Panc1 (cell line): ENCODE measurements around the gene TARS2. TPM values are rescaled to one million over a fixed set of nuclear protein-coding genes. Genes with fewer than 3 reads are reported as not detected.

Experiments
- ATAC-seq: fragments of 200-7000 bp; cut with Tn5 transposase; 2 replicates; pipeline ENCODE4 v1.9.1; 2020; ENCODE audit warnings: mild to moderate bottlenecking, moderate library complexity
- BruUV-seq: library from RNA; stranded (reverse); fragments of 400-500 nt; replicated peaks from 2 replicates; lab custom pipeline; 2021; lab: Mats Ljungman, UMichigan
- CTCF ChIA-PET: fragments of 300-600 bp; sonication (Branson Sonifier 250); formaldehyde crosslinking; loops from one replicate; lab custom pipeline; 2022; ENCODE audit warnings: antibody characterized with exemption; lab: Charles Lee
- POLR2A ChIA-PET: fragments of 300-600 bp; sonication (Branson Sonifier 250); formaldehyde crosslinking; loops from one replicate; lab custom pipeline; 2022; ENCODE audit warnings: antibody characterized with exemption; lab: Charles Lee
- DNase-seq: peaks from one replicate; pipeline ENCODE4 v3.0.0-alpha.2; 2010; ENCODE audit warnings: low read depth, low spot score
- H3K27ac ChIP-seq: 2 replicates; pipeline ENCODE4 v1.5.1; 2011; ENCODE audit warnings: mild to moderate bottlenecking, low read length, inconsistent platforms
- H3K27me3 ChIP-seq: fragments of 200-500 bp; sonication (Bioruptor generic); 2 replicates; pipeline ENCODE4 v1.6.0; 2014; ENCODE audit warnings: low read length, inconsistent platforms; ENCODE audit not compliant: control insufficient read depth, insufficient read depth
- H3K36me3 ChIP-seq: fragments of 200-500 bp; sonication (Bioruptor generic); 2 replicates; pipeline ENCODE4 v1.5.1; 2014; ENCODE audit warnings: inconsistent platforms, mild to moderate bottlenecking, low read length, moderate library complexity; ENCODE audit not compliant: control insufficient read depth, insufficient read depth
- H3K4me1 ChIP-seq: 2 replicates; pipeline ENCODE4 v1.5.1; 2011; ENCODE audit warnings: inconsistent platforms, mild to moderate bottlenecking, low read length, moderate library complexity; ENCODE audit not compliant: control insufficient read depth, insufficient read depth
- H3K4me3 ChIP-seq, 2 experiments: 2 replicates each; pipeline ENCODE4 v1.5.1; 2011 to 2012; ENCODE audit warnings: low read depth in 2 of 2, low read length in 2 of 2, mild to moderate bottlenecking in 2 of 2, inconsistent platforms in 1 of 2, moderate library complexity in 1 of 2
- H3K9me3 ChIP-seq: fragments of 200-500 bp; sonication (Bioruptor generic); 2 replicates; pipeline ENCODE4 v1.5.1; 2014; ENCODE audit warnings: low read depth, mild to moderate bottlenecking, inconsistent platforms, low read length, moderate library complexity; ENCODE audit not compliant: control insufficient read depth, insufficient read depth
- CTCF ChIP-seq: fragments of 450-650 bp; IDR thresholded peaks from 2 replicates; pipeline ENCODE4 v1.5.1; 2017; ENCODE audit warnings: mild to moderate bottlenecking
- POLR2AphosphoS5 ChIP-seq: IDR thresholded peaks from 2 replicates; pipeline ENCODE4 v1.6.1; 2012; ENCODE audit warnings: mild to moderate bottlenecking, low read depth, low read length, moderate library complexity
- REST ChIP-seq, 2 experiments: IDR thresholded peaks; 2 replicates each; pipeline ENCODE4 v1.6.1; 2011 to 2012; ENCODE audit warnings: low read depth in 2 of 2, control low read depth in 1 of 2, low read length in 1 of 2, mild to moderate bottlenecking in 1 of 2, moderate library complexity in 1 of 2; ENCODE audit not compliant: insufficient read depth in 1 of 2
- SIN3A ChIP-seq: IDR thresholded peaks from 2 replicates; pipeline ENCODE4 v1.6.1; 2012; ENCODE audit warnings: low read depth, mild to moderate bottlenecking, low read length, moderate library complexity, borderline replicate concordance; ENCODE audit not compliant: insufficient read depth
- TCF7L2 ChIP-seq: IDR thresholded peaks from 2 replicates; pipeline ENCODE4 v1.6.1; 2011; ENCODE audit warnings: mild to moderate bottlenecking, low read depth, low read length, inconsistent platforms
- in situ Hi-C: cut with HindIII; loops from 2 replicates; pipeline ENCODE4 v1.10.0; 2016; ENCODE audit warnings: low sequenced_read_pairs, low pct_unique_long_range_greater_than_20kb
- intact Hi-C: fragments of 100-400 bp; cut with micrococcal nuclease; formaldehyde crosslinking; loops from one replicate; pipeline ENCODE4 v1.10.0; 2022; ENCODE audit not compliant: unreplicated experiment
- total RNA-seq: library from RNA; stranded (reverse); gene quantifications from one replicate; pipeline ENCODE4 v1.2.1, GENCODE V29; 2021; ENCODE audit not compliant: unreplicated experiment

TARS2 gene
- total RNA-seq, 1 experiment from 2014 or later, result 28.2 TPM

GRCh38 chr1:150530491-150531159, 43.4 kb downstream of the TARS2 start:
- Histone ChIP-seq H3K4me3 (no peak overlapping the region), H3K27ac (no peak overlapping the region), H3K4me1 (no peaks in the 10 kb centered on the region), H3K27me3 (no peaks in the 10 kb centered on the region), H3K36me3 (no peaks in the 10 kb centered on the region), H3K9me3 (no peaks in the 10 kb centered on the region)
- in situ Hi-C loops, result no loop called here
- no TSS peak for BruUV-seq
- ChIA-PET CTCF (interaction anchor here (0.6 kb wide), 1 partner anchor 15 kb away, joined by 4 read pairs; the partner anchor contains the start of gene FALEC), POLR2A (no interaction called here)
- TF ChIP-seq REST (IDR thresholded peaks at IDR 0.05; ENCODE audit: insufficient read depth in 1 of 2, low read depth in 2 of 2, low read length in 1 of 2) (no peak), CTCF (no peak), SIN3A (no peak), TCF7L2 (no peak), POLR2AphosphoS5 (no peak)
- intact Hi-C loops, result no loop called here
- no peak for DNase-seq
- no peak; the same call in 1 of the 2 replicates for ATAC-seq

GRCh38 chr1:150532860-150533259, 45.6 kb downstream of the TARS2 start:
- H3K4me1 ChIP-seq, result no peaks in the 10 kb centered on the region
- DNase-seq (no peak), ATAC-seq (no peak)
- no peak for TF ChIP-seq TCF7L2
- peak; percentile 4 for TF ChIP-seq CTCF
- ChIA-PET POLR2A (no interaction called here), CTCF (interaction anchor here (0.7 to 1.4 kb wide), 9 partner anchors 12 to 538 kb away, joined by 3 to 6 read pairs (median 3); partner anchors contain the start of gene FALEC)
- no TSS peak for BruUV-seq
- in situ Hi-C loops, result no loop called here
- intact Hi-C loops, result no loop called here
- no peaks in the 10 kb centered on the region for H3K36me3 ChIP-seq
- no peak overlapping the region for H3K4me3 ChIP-seq
- no peaks in the 10 kb centered on the region for H3K9me3 ChIP-seq
- no peak overlapping the region for H3K27ac ChIP-seq
- no peaks in the 10 kb centered on the region for H3K27me3 ChIP-seq
